OCI-LY7 (cell line): ENCODE results near the gene TMEM222. TPM values are rescaled to one million over a fixed set of nuclear protein-coding genes. Genes with fewer than 3 reads are reported as not detected.

Experiments
- BruUV-seq: library from RNA; stranded (reverse); fragments of 400-500 nt; replicated peaks from 2 replicates; lab custom pipeline; 2021; lab: Mats Ljungman, UMichigan
- CTCF ChIA-PET: fragments of 300-600 bp; sonication (Branson Sonifier 250); formaldehyde crosslinking; loops from one replicate; lab custom pipeline; 2022; ENCODE audit warnings: antibody characterized with exemption; ENCODE audit not compliant: unreplicated experiment; lab: Charles Lee
- POLR2A ChIA-PET: fragments of 300-600 bp; sonication (Branson Sonifier 250); formaldehyde crosslinking; loops from one replicate; lab custom pipeline; 2022; ENCODE audit warnings: antibody characterized with exemption; lab: Charles Lee
- DNase-seq: peaks from one replicate; pipeline ENCODE4 v3.0.0-alpha.2; 2015; ENCODE audit warnings: low spot score
- H2AFZ ChIP-seq: fragments of 200-600 bp; sonication (generic), shearing (Covaris generic); 2 replicates; pipeline ENCODE4 v1.6.1; 2014; ENCODE audit warnings: mild to moderate bottlenecking, antibody characterized with exemption, low read length, moderate library complexity
- H3K27ac ChIP-seq: fragments of 200-600 bp; sonication (generic); 2 replicates; pipeline ENCODE4 v1.5.1; 2014; ENCODE audit warnings: mixed run types, low read depth, mild to moderate bottlenecking, moderate library complexity, low read length, inconsistent platforms; ENCODE audit not compliant: poor library complexity, severe bottlenecking
- H3K36me3 ChIP-seq: fragments of 200-600 bp; sonication (generic); 2 replicates; pipeline ENCODE4 v1.6.1; 2014; ENCODE audit warnings: mild to moderate bottlenecking, antibody characterized with exemption, low read length, moderate library complexity, mixed read lengths; ENCODE audit not compliant: insufficient read depth
- H3K4me1 ChIP-seq: fragments of 200-600 bp; sonication (generic); 2 replicates; pipeline ENCODE4 v1.5.1; 2014; ENCODE audit warnings: mild to moderate bottlenecking, low read length; ENCODE audit not compliant: insufficient read depth, poor library complexity, severe bottlenecking
- H3K4me2 ChIP-seq: fragments of 200-600 bp; sonication (generic); 2 replicates; pipeline ENCODE4 v1.6.1; 2014; ENCODE audit warnings: mild to moderate bottlenecking, low read length
- H3K4me3 ChIP-seq: fragments of 200-600 bp; sonication (generic); 2 replicates; pipeline ENCODE4 v1.5.1; 2014; ENCODE audit warnings: mild to moderate bottlenecking, low read depth, low read length; ENCODE audit not compliant: poor library complexity, severe bottlenecking
- H3K79me2 ChIP-seq: fragments of 200-600 bp; sonication (generic); 2 replicates; pipeline ENCODE4 v1.6.1; 2016; ENCODE audit warnings: low read depth, mild to moderate bottlenecking, low read length, moderate library complexity, mixed read lengths; ENCODE audit not compliant: insufficient read depth
- H3K9me2 ChIP-seq: fragments of 200-600 bp; sonication (generic); 2 replicates; pipeline ENCODE4 v1.6.1; 2016; ENCODE audit warnings: mild to moderate bottlenecking, low read length, mixed read lengths; ENCODE audit not compliant: insufficient read depth
- H3K9me3 ChIP-seq: fragments of 200-600 bp; sonication (generic); 2 replicates; pipeline ENCODE4 v1.6.1; 2014; ENCODE audit warnings: mild to moderate bottlenecking, mixed run types, low read length, mixed read lengths
- H4K20me1 ChIP-seq: fragments of 200-600 bp; sonication (generic); 2 replicates; pipeline ENCODE4 v1.6.1; 2014; ENCODE audit warnings: mild to moderate bottlenecking, antibody characterized with exemption, low read length, moderate library complexity, mixed read lengths; ENCODE audit not compliant: insufficient read depth
- CTCF ChIP-seq: fragments of 200-600 bp; sonication (generic); conservative IDR thresholded peaks from 2 replicates; pipeline ENCODE4 v1.5.1; 2014; ENCODE audit warnings: mild to moderate bottlenecking, antibody characterized with exemption, low read length, moderate library complexity, mixed read lengths
- EZH2phosphoT487 ChIP-seq: fragments of 200-600 bp; sonication (generic); IDR thresholded peaks from 2 replicates; pipeline ENCODE4 v1.6.1; 2018; ENCODE audit warnings: low read depth, borderline replicate concordance, mild to moderate bottlenecking, mixed run types, antibody characterized with exemption, low read length, moderate library complexity, mixed read lengths
- intact Hi-C: fragments of 100-400 bp; cut with micrococcal nuclease; formaldehyde crosslinking; loops from one replicate; pipeline ENCODE4 v1.10.0; 2022; ENCODE audit not compliant: unreplicated experiment
- total RNA-seq, 2 experiments: library from RNA; depleted of rRNA in 1 of 2; stranded (reverse); fragments of >200 nt in 1 of 2; shearing (Covaris generic) in 1 of 2; gene quantifications; 2 replicates each; pipeline ENCODE4 v1.2.3, GENCODE V29; 2014 to 2022

The TMEM222 gene
- total RNA-seq, 2 experiments from 2014 or later: 29.5 to 43.4 TPM

DNA sequence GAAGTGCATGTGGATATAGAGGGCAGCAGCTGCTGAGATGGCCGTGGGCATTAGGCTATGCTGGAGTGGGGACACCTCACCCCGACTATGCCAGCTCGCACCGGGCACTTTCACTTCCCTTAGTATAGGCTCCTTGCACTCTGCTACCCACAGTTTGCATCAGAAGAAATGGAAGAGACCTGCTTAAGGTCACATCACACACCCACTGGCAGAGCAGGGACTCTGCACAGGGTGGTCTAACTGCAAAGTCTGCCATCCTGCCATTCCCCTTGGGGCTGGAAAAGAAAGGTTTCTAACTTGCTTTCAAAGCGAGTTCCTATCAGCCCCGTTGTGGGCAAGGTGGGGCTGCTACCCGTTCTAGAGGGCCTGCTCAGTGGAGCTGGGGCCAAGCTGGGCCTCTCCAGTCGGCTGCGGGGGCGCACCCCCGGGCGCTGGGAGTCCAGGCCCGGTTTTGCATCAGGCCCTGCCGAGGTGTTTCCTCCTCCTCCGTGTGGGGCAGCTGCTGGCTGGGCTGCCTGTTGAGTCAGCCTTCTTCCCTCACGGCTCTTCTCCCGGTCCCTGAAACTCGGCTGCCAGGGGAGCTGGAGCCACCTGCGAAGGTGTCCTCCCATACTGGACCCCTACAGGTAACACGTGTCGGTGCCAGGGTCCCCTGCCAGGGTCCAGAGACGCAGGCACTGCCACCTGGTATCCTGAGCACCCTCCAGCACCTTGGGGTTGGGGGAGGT lies 19.7 kb downstream of the TMEM222 start, which contains the start of gene SYTL1:
Gene SYTL1 (plus strand): TSS at position 498 of the 728 bp plus-strand sequence. CDS start 3,313 bp downstream, outside the sequence.
- ChIA-PET CTCF (interaction anchor here (0.5 to 1.2 kb wide), 4 partner anchors 15 to 34 kb away, joined by 3 read pairs; no protein-coding TSS in a partner anchor), POLR2A (interaction anchor here (0.5 to 2.2 kb wide), 4 partner anchors 14 to 23 kb away, joined by 3 to 8 read pairs (median 3); no protein-coding TSS in a partner anchor)
- peaks cover 5% of the 10 kb centered on the region; the same call in 1 of the 2 replicates for H3K79me2 ChIP-seq
- H3K9me2 ChIP-seq: no peaks in the 10 kb centered on the region
- peaks cover 44% of the 10 kb centered on the region for H3K4me1 ChIP-seq
- intact Hi-C loops: loop anchor here (1.0 to 5.0 kb wide), 2 partner anchors 19 to 51 kb away; partner anchors contain the start of genes GPR3 and TMEM222
- peak within 1 kb of the TSS; percentile 96 for H3K4me2 ChIP-seq
- H3K4me3 ChIP-seq: peak within 1 kb of the TSS; percentile 81
- no peaks in the 10 kb centered on the region for H4K20me1 ChIP-seq
- H2AFZ ChIP-seq: peak within 1 kb of the TSS; percentile 76; the same call in 1 of the 2 replicates
- H3K9me3 ChIP-seq: no peaks in the 10 kb centered on the region
- BruUV-seq: no TSS peak
- peak within 1 kb of the TSS; percentile 70 for H3K27ac ChIP-seq
- TF ChIP-seq CTCF: no peak; the same call in 1 of the 2 replicates
- no peak for TF ChIP-seq EZH2phosphoT487
- peaks cover 10% of the 10 kb centered on the region for H3K36me3 ChIP-seq
- peak; percentile 90 for DNase-seq

DNA sequence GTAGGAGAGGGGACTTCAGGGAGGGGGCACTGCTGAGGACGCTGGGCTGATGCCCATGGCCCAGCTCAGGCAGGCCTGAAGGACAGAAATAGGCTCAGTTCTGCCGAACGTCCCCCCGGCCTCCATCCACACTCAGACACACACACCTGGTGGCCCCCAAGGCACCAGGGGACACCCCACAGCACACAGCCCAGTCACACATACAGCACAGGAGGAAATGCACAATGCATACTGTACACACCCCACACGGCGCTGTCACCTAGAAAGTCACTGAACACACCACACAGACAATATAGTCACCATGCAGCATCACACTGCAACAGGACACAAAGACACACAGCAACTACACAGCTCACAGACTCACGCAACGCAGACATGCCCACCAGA lies 20.4 kb downstream of the TMEM222 start:
- Histone ChIP-seq H3K79me2 (peaks cover 5% of the 10 kb centered on the region; the same call in 1 of the 2 replicates), H3K9me3 (no peaks in the 10 kb centered on the region), H3K27ac (peak overlapping the region; percentile 70), H3K4me2 (peak overlapping the region; percentile 96), H3K4me3 (peak overlapping the region; percentile 81), H3K9me2 (no peaks in the 10 kb centered on the region), H4K20me1 (no peaks in the 10 kb centered on the region), H3K4me1 (peaks cover 44% of the 10 kb centered on the region), H2AFZ (peak overlapping the region; percentile 76; the same call in 1 of the 2 replicates), H3K36me3 (peaks cover 8% of the 10 kb centered on the region; the same call in 1 of the 2 replicates)
- intact Hi-C loops: loop anchor here (5.0 kb wide), 1 partner anchor 50 kb away; the partner anchor contains the start of gene GPR3
- BruUV-seq: no TSS peak
- ChIA-PET POLR2A (interaction anchor here (0.9 to 2.2 kb wide), 3 partner anchors 15 to 20 kb away, joined by 3 to 8 read pairs (median 3); no protein-coding TSS in a partner anchor), CTCF (interaction anchor here (0.8 to 1.2 kb wide), 2 partner anchors 15 to 23 kb away, joined by 3 read pairs; no protein-coding TSS in a partner anchor)
- peak; percentile 51 for DNase-seq
- no peak for TF ChIP-seq EZH2phosphoT487
- 0 out of 2 replicates have a peak, but pooled peaks have one; percentile 15 for TF ChIP-seq CTCF
